H9 (cell line): Measurements from ENCODE around the gene RND1. TPM values are rescaled to one million over a fixed set of nuclear protein-coding genes. Genes with fewer than 3 reads are reported as not detected.

Experiments
- DNase-seq: peaks from one replicate; pipeline ENCODE4 v3.0.0-alpha.2; 2017
- H2AFZ ChIP-seq: one replicate; pipeline ENCODE4 v1.6.1; 2013; ENCODE audit warnings: mild to moderate bottlenecking, low read length, control low read depth, moderate library complexity
- H2AK5ac ChIP-seq: 2 replicates; pipeline ENCODE4 v1.6.1; 2013; ENCODE audit warnings: low read length, control low read depth, mixed read lengths; ENCODE audit not compliant: insufficient read length
- H2BK120ac ChIP-seq: one replicate; pipeline ENCODE4 v1.6.1; 2013; ENCODE audit warnings: low read depth, mild to moderate bottlenecking, low read length, control low read depth, inconsistent platforms; ENCODE audit not compliant: poor library complexity, severe bottlenecking
- H2BK12ac ChIP-seq: 2 replicates; pipeline ENCODE4 v1.6.1; 2013; ENCODE audit warnings: low read length, control low read depth, mixed read lengths, low read depth; ENCODE audit not compliant: insufficient read length
- H2BK15ac ChIP-seq: 2 replicates; pipeline ENCODE4 v1.6.1; 2013; ENCODE audit warnings: low read depth, low read length, control low read depth
- H2BK20ac ChIP-seq: one replicate; pipeline ENCODE4 v1.6.1; 2013; ENCODE audit warnings: low read depth, mild to moderate bottlenecking, low read length, control low read depth, inconsistent platforms; ENCODE audit not compliant: poor library complexity, severe bottlenecking
- H2BK5ac ChIP-seq: 2 replicates; pipeline ENCODE4 v1.6.1; 2013; ENCODE audit warnings: low read length, control low read depth, mixed read lengths; ENCODE audit not compliant: insufficient read length
- H3K14ac ChIP-seq: 2 replicates; pipeline ENCODE4 v1.6.1; 2013; ENCODE audit warnings: low read length, control low read depth; ENCODE audit not compliant: insufficient read depth
- H3K18ac ChIP-seq: 2 replicates; pipeline ENCODE4 v1.6.1; 2013; ENCODE audit warnings: low read depth, mild to moderate bottlenecking, mixed read lengths, low read length, control low read depth; ENCODE audit not compliant: insufficient read length
- H3K23ac ChIP-seq: 2 replicates; pipeline ENCODE4 v1.6.1; 2013; ENCODE audit warnings: low read length, control low read depth, mixed read lengths, low read depth; ENCODE audit not compliant: insufficient read length
- H3K23me2 ChIP-seq: 2 replicates; pipeline ENCODE4 v1.6.1; 2013; ENCODE audit warnings: low read depth, mild to moderate bottlenecking, mixed read lengths, low read length, control low read depth; ENCODE audit not compliant: insufficient read length, poor library complexity, severe bottlenecking
- H3K27ac ChIP-seq: 2 replicates; pipeline ENCODE4 v1.5.1; 2013; ENCODE audit warnings: low read length, control low read depth, mixed read lengths, low read depth; ENCODE audit not compliant: insufficient read length
- H3K27me3 ChIP-seq: 2 replicates; pipeline ENCODE4 v1.6.1; 2013; ENCODE audit warnings: low read length, control low read depth, inconsistent platforms; ENCODE audit not compliant: insufficient read depth
- H3K4ac ChIP-seq: 2 replicates; pipeline ENCODE4 v1.6.1; 2013; ENCODE audit warnings: low read depth, mild to moderate bottlenecking, control low read depth, inconsistent platforms, low read length, moderate library complexity
- H3K4me1 ChIP-seq: 2 replicates; pipeline ENCODE4 v1.6.1; 2013; ENCODE audit warnings: low read length, control low read depth, inconsistent platforms; ENCODE audit not compliant: insufficient read depth
- H3K4me2 ChIP-seq: 2 replicates; pipeline ENCODE4 v1.6.1; 2013; ENCODE audit warnings: low read length, control low read depth, mixed read lengths; ENCODE audit not compliant: insufficient read length, insufficient read depth
- H3K56ac ChIP-seq: 2 replicates; pipeline ENCODE4 v1.6.1; 2013; ENCODE audit warnings: low read depth, mild to moderate bottlenecking, mixed read lengths, low read length, control low read depth; ENCODE audit not compliant: insufficient read length
- H3K79me1 ChIP-seq: 2 replicates; pipeline ENCODE4 v1.6.1; 2013; ENCODE audit warnings: low read depth, mild to moderate bottlenecking, moderate library complexity, low read length, control low read depth, inconsistent platforms; ENCODE audit not compliant: insufficient read depth, poor library complexity, severe bottlenecking
- H3K79me2 ChIP-seq: 2 replicates; pipeline ENCODE4 v1.6.1; 2013; ENCODE audit warnings: low read length, control low read depth, inconsistent platforms; ENCODE audit not compliant: insufficient read depth
- H3K9ac ChIP-seq: 2 replicates; pipeline ENCODE4 v1.6.1; 2013; ENCODE audit warnings: low read length, control low read depth, mixed read lengths; ENCODE audit not compliant: insufficient read length; ENCODE audit errors: extremely low read depth
- H3K9me3 ChIP-seq: one replicate; pipeline ENCODE4 v1.6.1; 2013; ENCODE audit warnings: low read depth, low read length, inconsistent platforms; ENCODE audit not compliant: control insufficient read depth
- H3T11ph ChIP-seq: one replicate; pipeline ENCODE4 v1.6.1; 2013; ENCODE audit warnings: mild to moderate bottlenecking, low read length, control low read depth, inconsistent platforms
- H4K20me1 ChIP-seq: one replicate; pipeline ENCODE4 v1.6.1; 2013; ENCODE audit not compliant: control insufficient read depth, insufficient read length, insufficient read depth
- H4K5ac ChIP-seq: 2 replicates; pipeline ENCODE4 v1.6.1; 2013; ENCODE audit warnings: low read depth, mild to moderate bottlenecking, mixed read lengths, low read length, control low read depth; ENCODE audit not compliant: insufficient read length
- H4K8ac ChIP-seq: replicated peaks from 2 replicates; pipeline ENCODE4 v1.6.1; 2013; ENCODE audit warnings: low read length, control low read depth, mixed read lengths, low read depth; ENCODE audit not compliant: insufficient read length
- H4K91ac ChIP-seq: 2 replicates; pipeline ENCODE4 v1.6.1; 2013; ENCODE audit warnings: low read depth, mild to moderate bottlenecking, moderate library complexity, mixed read lengths, low read length, control low read depth; ENCODE audit not compliant: insufficient read length
- H3K27ac Mint-ChIP-seq, 3 experiments: 2 replicates in 2 of 3; 3 replicates in 1 of 3; pipeline ENCODE4 v1.8.0; 2020 to 2021; ENCODE audit warnings: mixed read lengths in 3 of 3, mild to moderate bottlenecking in 1 of 3, moderate library complexity in 1 of 3
- H3K27me3 Mint-ChIP-seq: 2 replicates; pipeline ENCODE4 v1.8.0; 2021; ENCODE audit warnings: low read depth, mild to moderate bottlenecking, moderate library complexity, mixed read lengths
- H3K36me3 Mint-ChIP-seq, 3 experiments: 2 replicates in 2 of 3; 3 replicates in 1 of 3; pipeline ENCODE4 v1.8.0; 2020 to 2021; ENCODE audit warnings: low read depth in 3 of 3, mixed read lengths in 3 of 3; ENCODE audit not compliant: insufficient read depth in 1 of 3
- H3K4me1 Mint-ChIP-seq, 2 experiments: 2 replicates each; pipeline ENCODE4 v1.8.0; 2020; ENCODE audit warnings: mixed read lengths in 2 of 2
- H3K4me3 Mint-ChIP-seq, 2 experiments: 2 replicates in 1 of 2; 3 replicates in 1 of 2; pipeline ENCODE4 v1.8.0; 2020 to 2021; ENCODE audit warnings: mild to moderate bottlenecking in 2 of 2, mixed read lengths in 2 of 2, moderate library complexity in 1 of 2
- H3K9me3 Mint-ChIP-seq, 2 experiments: 2 replicates in 1 of 2; 3 replicates in 1 of 2; pipeline ENCODE4 v1.8.0; 2020; ENCODE audit warnings: mild to moderate bottlenecking in 2 of 2, mixed read lengths in 2 of 2, moderate library complexity in 1 of 2
- CTCF ChIP-seq: fragments of 200-600 bp; sonication (generic); conservative IDR thresholded peaks from 3 replicates; pipeline ENCODE4 v1.8.0; 2021; ENCODE audit warnings: antibody characterized with exemption, mild to moderate bottlenecking
- WGBS: extraction: QIAGEN DNeasy Blood & Tissue Kit; methylation state at CpG from one replicate; pipeline ENCODE4 v1.1.7; 2013; ENCODE audit warnings: missing lambda C conversion rate, low lambda C conversion rate, mixed read lengths; ENCODE audit not compliant: insufficient read length; ENCODE audit errors: extremely low coverage; 5-methylcytosine and 5-hydroxymethylcytosine counted together
- total RNA-seq: library from RNA; stranded (reverse); gene quantifications from 2 replicates; pipeline ENCODE4 v1.2.1, GENCODE V29; 2021

RND1 gene
- total RNA-seq, 1 experiment from 2014 or later = 9.7 TPM

- Histone ChIP-seq H3K18ac (no peak overlapping the region), H3K79me1 (no peaks in the 10 kb centered on the region), H4K8ac (no peak overlapping the region), H3K27ac (no peak overlapping the region), H4K20me1 (no peaks in the 10 kb centered on the region), H3T11ph (no peak overlapping the region), H2BK12ac (no peak overlapping the region), H2AK5ac (no peak overlapping the region), H4K91ac (no peak overlapping the region), H4K5ac (no peak overlapping the region), H3K27me3 (peaks cover 23% of the 10 kb centered on the region), H3K4me1 (0 out of 2 replicates have a peak, but pooled peaks cover 2% of the 10 kb centered on the region), H3K9ac (no peak overlapping the region), H2BK20ac (no peak overlapping the region), H3K4ac (no peak overlapping the region), H3K23ac (no peak overlapping the region), H2BK120ac (no peak overlapping the region), H3K9me3 (no peaks in the 10 kb centered on the region), H3K14ac (no peak overlapping the region), H2BK15ac (no peak overlapping the region), H2AFZ (no peak overlapping the region), H3K4me2 (peak overlapping the region; percentile 74), H3K23me2 (peaks cover 23% of the 10 kb centered on the region), H3K79me2 (no peaks in the 10 kb centered on the region), H2BK5ac (no peak overlapping the region), H3K56ac (no peak overlapping the region)
- Mint-ChIP-seq H3K27ac (peak overlapping the region; percentile 53 to 84 (median 66); a peak in 3 of 7 replicates), H3K4me1 (peaks cover 53 to 58% of the 10 kb centered on the region in 2 experiments), H3K36me3 (peaks cover 0 to 8% (median 4%) of the 10 kb centered on the region in 3 experiments; a peak in 3 of 7 replicates), H3K9me3 (no peaks in the 10 kb centered on the region), H3K27me3 (peaks cover 40% of the 10 kb centered on the region), H3K4me3 (peak overlapping the region; percentile 88 to 93)
- DNase-seq = peak; percentile 67
- peak; percentile 53; the same call in 2 of the 3 replicates for TF ChIP-seq CTCF
- WGBS = no CpG with 5 or more reads among the region's 37 CpGs
These were observed 46.7 kb downstream of the RND1 start for GRCh38 chr12:48818831-48819590.
